GM18909 (cell line): ENCODE results near the gene PREX1.
"Not testable (repeated sequence)": the region's sequence is repeated elsewhere in the genome, so short reads cannot be mapped to it uniquely, and the experiment has no call there.

ENCODE experiments used
- ATAC-seq: cut with Tn5 transposase; IDR thresholded peaks from one replicate; pipeline ENCODE4 v1.9.1; 2021; ENCODE audit warnings: mild to moderate bottlenecking; ENCODE audit not compliant: unreplicated experiment, poor library complexity

The PREX1 gene

DNA sequence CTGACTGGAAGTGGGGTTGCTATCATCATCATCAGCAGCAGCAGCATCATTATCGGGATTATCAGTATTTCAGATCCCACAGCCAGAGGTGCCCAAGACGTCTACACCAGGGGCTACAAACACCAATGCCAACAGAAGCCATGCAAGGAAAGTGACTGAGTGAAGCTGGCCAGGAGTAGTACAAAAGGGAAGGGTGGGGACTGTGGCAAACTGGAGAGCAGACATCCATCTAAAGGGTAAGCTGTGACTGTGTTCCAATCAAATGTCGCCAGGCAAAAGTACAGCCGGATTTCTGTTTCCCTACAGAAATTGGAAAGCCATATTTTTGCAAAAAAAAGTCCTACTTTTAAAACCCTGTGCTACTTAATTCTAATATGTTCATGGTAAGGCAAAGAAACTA lies 50.0 kb downstream of the PREX1 start:
- ATAC-seq = no peak

DNA sequence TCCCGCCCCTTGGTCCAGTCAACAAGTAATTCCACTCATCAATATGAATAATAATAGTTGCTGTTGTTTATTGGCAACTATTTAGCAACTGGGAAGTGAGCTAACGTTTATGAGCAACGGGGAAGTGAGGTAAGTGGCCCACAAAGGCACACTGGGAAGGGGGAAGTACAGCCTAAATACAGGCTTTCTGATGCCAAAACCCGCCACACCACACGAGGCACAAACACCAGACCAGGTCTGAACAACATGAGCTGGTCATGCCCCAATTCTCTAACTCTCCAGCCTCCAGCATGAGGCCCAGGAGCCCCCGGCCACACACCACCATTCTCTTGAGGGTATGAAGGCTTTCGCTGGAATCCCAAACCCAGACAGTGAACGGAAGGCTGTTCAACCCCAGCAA lies 50.8 kb downstream of the PREX1 start:
- no peak for ATAC-seq

DNA sequence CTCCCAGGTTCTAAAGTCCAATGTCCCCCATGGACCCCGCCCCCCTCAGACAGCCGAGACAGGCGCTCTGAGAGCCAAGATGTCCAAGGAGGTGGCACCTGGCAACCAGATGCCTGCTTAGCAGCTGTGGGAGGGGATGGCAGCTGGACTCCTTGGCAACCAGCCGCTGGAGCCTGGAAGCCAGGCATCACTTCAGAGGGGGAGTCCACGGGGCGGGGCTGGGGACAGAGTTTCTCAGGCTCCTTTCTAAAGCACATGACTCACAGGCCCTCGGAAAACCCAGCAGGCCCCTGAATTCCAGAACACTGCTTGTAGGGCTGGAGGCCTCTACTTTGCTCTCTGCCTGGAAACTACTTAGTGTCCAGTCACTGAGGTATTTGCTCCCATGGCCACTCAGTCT lies 51.5 kb downstream of the PREX1 start:
- no peak for ATAC-seq

DNA sequence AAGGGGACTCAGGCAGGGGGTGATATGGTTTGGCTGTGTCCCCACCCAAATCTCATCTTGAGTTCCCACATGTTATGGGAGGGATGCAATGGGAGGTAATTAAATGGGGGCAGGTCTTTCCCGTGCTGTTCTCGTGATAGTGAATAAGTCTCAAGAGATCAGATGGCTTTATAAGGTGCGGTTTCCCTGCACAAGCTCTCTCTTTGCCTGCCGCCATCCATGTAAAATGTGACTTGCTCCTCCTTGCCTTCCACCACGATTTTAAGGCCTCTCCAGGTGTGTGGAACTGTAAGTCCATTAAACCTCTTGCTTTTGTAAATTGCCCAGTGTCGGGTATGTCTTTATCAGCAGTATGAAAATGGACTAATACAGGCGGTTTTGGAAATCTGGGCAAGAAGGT lies 52.3 kb downstream of the PREX1 start:
- ATAC-seq = not testable (repeated sequence)

DNA sequence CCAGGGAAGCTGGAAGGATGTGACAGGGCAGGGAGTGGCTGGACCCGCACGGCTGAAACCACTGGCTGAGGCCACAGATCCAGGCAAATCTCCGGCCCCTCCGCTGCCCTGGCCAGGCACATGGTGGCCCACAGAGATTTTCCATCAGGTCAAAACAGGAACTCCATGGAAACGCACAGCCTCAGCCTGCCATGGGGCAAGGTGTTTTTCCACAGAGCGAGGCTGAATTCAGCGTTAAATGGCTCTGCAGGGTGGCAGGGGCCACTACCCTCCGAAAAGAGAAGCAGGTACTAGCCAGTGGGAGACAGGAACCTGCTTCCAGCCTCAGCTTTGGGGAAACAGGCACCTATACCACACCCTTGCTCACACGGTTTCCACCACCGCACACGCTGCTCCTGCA lies 53.1 kb downstream of the PREX1 start:
- ATAC-seq = no peak

DNA sequence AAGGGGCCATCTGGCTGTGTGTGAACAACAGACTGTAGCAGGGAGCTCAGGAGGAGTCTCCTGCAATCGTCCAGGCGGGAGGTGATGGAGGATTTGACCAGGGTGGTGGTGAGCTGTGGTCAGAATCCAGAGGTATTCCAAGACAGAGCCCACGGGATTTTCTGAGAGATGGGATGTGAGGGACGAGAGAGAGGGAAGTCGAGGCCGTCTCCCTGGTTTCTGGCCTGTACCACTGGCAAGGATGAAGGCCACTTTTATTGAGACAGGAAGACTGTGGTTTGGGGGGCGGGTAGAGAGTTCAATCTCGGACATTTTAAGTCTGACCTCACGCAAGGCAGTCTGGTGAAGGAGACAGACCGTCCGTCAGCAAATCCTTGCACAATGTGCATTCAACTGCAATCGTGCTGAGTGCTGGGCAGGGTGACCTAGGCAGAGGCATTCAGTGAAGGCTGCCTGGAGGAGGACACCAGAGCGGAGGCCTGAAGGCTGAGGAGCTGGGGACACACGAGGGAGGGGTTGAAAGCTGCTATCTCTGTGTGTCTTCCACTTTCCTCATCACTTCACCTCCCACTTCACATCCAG lies 53.9 kb downstream of the PREX1 start:
- ATAC-seq = no peak

DNA sequence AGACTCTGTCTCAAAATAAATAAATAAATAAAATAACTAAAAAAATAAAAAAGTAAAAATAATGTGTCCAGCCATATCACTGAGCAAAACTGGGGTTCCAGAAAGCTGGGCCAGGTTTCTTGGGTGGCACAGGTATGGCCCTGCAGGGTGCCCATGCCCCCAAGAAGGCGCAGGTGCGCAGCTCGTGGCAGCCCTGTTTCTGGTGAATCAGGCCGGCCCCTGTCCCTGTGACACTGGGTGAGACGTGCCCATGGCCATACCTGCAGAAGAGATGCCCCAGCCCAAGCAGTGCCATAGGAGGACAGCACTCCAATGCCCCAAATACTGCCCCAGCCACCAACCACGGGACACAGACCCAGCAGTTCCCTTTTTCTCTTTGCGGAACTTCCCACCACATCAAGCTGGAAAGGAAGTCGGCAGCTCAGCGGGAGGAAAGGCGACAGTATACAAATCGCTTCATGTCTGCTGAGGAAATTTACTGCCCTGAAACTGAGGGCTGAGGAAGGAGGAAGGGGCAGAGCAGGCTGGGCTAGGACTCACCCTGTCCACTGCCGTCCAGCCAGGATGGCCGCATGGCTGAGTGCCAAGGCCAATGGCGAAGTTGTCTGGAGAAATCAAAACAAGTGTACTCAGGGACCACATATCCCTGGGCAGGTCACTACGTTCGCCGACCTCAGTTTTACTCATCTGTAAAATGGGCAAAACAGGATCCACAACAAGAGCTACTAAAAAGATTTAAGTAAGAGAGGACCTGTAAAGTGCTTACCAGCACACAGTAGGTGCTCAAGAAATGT lies 55.4 kb downstream of the PREX1 start:
- ATAC-seq = no peak

DNA sequence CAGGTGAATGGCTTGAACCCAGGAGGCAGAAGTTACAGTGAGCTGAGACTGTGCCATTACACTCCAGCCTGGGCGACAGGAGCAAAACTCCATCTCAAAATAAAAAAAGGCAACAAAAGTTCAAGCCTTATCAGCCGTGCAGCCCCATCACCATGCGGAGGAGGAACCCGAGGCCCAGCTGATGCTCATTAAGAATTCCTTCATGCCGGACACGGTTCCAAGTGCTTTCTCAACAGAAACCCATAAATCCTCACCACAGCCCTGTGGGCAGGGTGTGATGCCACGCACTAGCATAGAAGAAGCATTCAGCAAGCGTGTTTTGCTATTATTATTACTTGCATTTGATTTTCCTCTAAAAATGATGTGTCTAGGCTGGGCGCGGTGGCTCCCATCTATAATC lies 56.3 kb downstream of the PREX1 start:
- ATAC-seq = no peak

DNA sequence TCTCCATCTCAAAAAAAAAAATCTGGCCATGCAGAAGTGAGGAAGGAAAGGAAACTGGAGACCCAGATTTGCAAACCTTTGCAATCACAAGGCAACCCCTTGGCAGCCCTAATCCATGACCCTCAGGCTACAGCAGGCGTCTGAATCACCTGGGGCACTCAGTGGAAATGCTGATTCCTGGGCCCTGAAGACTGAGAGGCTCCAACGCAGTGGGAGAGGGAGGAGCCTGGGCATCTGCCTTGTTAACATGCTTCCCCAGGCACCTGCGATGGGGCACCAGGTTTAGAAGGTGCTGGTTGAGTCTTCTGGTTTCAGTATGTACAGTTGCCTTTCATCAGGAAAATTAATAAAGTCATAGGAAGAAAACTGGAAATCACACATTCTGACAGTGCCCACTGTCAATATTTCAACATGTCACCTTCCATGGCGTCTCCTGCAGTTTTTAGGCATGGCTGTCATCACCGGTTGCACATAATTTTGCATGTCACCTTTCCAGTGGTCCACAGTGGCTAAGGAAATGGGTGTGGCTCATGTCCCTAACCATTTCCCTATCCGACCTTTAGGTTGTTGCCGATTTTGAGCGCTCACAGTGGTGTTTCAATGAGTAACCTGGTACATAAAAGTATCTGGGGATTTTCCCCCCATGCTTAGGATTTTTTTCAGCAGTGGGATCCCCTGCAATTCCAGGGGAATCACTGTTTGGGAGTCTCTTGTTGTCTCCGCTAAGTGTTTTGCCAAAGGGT lies 56.9 kb downstream of the PREX1 start:
- no peak for ATAC-seq

DNA sequence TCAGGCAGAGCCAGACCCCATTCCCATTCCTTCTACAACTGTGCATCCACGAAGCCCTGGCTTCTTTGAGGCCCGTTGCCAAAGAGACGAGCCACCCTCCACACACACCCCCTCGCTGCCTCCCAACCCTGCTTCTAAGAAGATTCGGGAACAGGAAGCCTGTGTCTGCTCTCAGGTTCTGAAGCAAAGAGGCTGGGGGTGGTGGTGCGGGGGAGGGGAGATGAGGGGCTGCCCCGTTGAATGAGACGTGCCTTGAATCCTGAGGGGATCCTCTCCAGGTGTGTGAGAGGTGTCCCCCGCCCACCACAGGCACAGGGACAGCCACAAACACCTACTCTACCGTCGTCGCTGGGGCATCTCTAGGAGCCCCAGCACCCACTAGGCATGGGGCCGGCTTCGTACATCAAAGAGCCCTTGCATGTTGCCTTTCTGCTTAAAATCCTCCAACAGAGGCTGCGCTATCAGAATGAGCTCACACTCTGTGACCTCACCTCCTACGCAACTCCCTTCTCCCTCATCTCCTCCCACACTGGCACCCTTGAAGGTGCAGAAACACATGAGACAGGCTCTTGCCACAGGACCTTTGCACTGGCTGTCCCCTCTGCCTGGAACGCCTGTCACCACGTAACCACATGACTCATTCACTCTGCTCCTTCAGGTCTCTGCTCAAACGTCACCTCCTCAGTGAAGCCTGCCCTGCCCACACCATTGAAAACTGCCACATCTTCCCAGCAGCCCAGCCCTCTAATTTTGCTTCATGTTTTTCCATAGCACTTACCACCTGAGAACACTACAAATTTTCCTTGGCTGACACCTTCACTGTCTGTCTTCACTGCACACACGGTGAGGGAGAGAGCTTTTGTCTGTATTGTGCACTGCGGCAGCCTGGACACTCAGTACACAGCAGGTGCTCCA lies 58.5 kb downstream of the PREX1 start:
- ATAC-seq = no peak

DNA sequence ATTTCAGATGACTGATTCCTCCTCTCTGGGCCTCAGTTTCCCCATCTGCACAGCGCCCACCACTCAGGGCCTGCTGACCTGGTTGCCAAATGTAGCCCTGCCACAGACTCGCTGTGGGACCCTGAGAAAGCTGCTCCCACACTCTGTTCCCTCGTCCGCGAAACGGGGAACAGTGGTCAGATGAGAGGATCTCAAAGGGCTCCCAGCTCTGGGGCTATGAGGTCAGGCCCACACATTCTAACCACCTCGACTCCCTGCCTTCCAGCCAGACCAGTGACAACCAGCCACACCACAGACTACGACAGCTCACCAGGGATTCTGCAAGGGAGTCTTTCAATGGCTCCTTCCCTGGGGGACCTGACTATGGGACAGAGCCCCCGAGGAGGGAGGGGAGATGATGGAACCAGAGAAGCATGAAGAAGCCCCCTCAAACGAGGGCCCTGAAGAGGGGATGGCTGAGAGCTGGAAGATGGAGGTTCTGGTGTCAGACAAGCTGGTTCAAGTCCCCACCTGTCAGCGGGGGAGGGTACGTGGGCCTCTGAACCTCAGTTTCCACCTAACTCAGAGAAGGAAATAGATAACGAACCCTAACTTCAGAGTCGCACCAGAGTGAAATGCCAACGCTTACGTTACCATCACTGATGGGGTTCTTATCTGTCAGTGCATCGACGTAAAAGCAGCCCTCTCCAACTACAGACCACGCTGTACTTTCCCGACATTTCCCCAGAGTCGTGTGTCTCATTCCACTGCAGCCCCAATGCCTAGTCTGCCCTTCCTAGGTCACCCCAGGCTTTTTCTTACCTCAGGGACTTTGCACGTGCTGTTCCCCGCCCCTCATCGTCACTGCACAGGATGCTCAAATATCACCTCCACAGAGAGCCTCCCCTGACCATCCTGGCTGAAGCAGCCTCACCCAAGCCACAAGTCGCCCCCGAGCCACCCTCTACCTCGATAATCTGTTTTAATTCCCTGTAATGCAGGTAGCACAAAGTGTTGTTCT lies 60.5 kb downstream of the PREX1 start:
- no peak for ATAC-seq

DNA sequence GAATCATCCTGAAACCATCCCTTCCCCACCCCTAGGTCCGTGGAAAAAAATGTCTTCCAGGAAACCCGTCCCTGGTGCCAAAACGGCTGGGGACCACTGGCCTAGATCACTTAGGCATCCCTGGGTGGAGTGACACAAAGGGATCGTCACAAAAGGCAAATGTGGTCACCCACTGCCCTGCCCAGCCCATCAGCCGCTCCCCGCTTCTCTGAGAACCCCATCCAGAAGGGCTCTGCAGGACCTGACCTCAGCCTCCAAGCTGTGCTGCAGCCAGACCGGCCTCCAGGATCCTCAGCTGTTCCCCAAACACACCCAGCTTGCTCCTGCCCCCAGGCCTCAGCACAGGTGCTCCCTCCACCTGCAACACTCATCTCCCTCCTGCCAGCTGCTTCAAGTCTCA lies 61.6 kb downstream of the PREX1 start:
- no peak for ATAC-seq

DNA sequence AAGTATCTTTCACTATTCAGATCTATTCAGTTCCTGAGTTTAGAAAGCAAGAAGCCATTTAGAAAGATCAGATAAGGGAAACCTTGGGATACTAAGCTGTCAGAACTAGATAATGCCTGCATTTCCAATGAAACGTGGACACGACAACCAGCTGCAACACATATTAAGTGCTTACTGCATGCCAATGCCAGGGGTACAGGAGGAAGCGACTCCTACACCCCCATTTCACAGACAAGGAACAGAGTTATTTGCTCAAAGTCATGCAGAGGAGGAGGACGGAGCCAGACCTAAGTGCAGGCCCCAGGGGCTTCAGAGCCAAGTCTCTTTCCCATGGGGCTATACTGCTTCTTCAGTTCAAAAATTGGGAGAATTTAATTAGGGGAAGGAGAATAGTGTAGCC lies 62.4 kb downstream of the PREX1 start:
- no peak for ATAC-seq

DNA sequence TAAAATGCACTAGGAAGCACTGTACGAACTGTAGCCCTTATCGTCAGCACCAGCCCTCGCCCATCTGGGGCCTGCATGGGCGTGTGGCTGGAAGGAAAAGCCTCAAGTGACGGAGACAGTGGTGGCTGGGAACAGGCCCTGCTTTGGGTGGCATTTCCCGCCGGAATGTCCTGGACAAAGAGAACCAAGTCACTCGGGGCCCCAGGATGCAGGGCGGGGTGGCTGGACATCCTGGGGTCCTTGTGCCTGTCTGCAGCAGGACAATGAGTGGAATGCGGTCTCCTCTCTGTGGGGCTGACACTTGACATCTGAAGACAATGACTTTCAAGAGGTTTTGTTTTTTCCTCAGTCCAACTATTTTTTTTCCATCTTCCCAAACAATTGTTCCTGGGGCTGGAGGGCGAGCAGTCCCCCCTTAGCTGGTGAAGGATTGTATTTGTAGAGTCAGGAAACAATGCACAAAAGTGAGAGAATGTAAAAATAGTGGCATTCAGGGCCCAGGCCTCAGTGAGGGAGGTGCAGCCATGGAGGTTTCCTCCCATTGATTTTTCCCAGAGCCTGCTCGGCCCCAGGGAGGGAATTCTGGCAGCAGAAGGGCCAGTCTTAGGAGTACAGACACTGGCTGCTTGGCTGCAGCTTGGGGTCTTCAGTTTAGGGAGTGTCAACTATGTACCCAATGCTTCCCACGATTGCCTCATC lies 64.4 kb downstream of the PREX1 start:
- no peak for ATAC-seq

DNA sequence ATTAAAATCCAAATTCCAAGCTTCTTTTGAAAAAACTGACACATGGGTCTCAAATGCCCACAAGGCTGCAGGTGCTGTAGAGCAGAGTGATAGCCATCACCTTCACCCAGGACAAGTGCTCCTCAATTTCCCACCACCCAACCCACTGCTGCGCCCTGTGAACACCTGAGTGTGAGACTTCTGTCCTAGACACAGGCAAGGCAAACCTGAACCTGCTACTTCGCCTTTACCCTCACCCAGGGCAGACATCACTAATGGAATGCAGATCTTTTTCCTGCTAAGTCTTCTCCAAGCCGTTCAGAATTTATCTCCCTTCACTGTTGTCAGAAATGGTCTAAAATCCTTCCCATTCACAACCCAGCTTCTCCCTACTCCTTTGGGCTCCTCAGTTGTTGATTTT lies 65.9 kb downstream of the PREX1 start:
- ATAC-seq = no peak

DNA sequence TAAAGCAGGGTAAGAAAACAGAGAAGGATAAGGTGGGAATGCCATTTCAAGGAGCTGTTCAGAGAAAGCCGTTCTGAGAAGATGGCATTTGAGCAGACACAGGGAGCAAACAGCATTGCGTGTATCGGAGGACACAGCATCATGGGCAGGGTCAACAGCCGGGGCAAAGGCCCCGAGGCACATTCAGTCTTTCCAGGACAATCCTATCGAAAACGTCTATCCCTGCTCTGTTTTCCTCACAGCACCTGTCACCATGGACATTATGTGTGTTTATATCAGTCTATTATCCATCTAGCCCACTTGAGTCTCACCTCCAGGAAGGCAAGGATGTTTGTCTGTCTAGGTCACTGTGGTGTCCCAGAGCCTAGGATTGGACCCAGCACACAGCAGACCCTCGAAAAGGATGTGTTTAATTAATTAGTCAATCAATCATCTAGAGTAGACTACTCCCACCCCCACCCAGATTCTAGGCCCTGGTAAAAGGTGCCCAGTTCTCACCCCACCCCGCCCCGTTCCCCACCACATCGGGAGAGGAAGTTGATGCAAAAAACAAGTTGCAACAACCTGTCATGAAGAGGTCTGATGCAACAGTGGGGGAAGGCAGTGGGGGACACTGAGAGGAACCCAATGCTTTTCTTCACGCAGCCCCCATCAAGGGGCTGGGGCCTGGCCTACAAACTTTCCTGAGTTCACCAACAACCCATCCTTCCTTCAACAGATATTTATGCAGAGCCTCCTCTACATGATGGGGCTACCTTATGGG lies 66.6 kb downstream of the PREX1 start:
- ATAC-seq = no peak

DNA sequence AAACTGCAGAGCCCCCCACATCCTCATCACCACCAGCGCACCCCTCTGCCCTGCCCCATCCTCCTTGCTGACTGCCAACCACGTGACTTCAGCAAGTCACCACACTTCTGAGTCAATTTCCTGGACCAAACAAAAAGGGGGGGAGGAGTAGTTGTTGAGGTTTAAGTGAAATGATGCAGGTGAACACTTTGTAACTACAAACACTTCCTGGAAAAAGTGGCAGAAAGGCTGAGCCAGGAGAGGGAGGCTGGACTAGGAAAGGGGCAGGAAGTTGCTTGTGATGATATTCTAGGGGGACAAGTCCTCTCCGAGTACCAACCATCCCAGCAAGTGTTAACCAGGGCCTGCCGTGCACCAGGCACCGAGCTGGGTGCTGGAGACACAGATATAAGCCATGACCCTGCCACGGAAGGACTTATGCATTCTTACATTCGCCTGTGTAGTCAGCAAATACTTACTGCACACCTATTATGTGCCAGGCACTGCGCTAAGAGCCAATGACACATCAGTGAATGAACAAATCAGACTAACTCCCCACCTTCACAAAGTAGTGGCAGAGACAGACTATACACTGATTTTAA lies 67.3 kb downstream of the PREX1 start:
- ATAC-seq = peak; percentile 65
